Stimulated activated CD8-positive, alpha-beta memory T cell treated with anti-CD3 and anti-CD28 coated beads, Interleukin-4, amount 100 ng/mL, for 48 hours (primary cell): ENCODE data around the gene TOMM34.

Experiments used
- DNase-seq: peaks from one replicate; pipeline ENCODE4 v3.0.0-alpha.2; 2020

The TOMM34 gene

DNA sequence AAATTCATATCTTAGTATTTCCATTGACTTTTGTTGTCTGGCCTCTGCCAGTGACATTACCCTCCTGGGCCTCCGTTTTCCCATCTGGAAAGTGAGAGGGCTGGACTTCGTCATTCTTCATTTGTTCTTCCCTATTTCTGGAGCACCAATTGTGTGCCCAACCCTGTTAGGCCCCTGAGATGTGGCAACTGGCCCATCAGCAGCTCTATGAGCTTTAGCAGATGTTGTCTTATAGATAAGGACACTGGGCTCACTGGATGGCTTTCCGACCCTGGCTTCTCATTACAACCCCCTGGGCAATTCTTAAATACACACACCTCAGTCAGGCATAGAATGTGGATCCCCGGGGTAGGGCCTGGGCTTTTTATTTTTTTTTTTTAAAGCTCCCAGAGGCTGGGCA lies 35.7 kb downstream of the TOMM34 start:
- DNase-seq, result no peak

DNA sequence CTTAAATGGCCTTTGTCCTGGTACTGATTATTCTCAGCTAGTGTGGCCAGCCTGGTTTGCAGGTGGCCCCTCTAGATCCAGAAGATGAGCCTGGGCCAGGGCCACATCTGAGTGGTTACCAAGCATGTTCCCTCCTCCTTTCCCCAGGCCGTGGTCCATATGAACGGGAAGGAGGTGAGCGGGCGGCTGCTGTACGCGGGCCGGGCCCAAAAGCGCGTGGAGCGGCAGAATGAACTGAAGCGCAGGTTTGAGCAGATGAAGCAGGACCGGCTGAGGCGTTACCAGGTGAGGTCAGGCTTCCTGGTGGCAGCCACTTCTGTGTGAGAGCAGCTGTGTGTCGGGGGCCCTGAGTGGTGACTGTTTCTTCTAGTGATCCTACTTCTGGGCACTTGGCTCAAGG lies 38.8 kb downstream of the TOMM34 start:
- DNase-seq, result no peak

DNA sequence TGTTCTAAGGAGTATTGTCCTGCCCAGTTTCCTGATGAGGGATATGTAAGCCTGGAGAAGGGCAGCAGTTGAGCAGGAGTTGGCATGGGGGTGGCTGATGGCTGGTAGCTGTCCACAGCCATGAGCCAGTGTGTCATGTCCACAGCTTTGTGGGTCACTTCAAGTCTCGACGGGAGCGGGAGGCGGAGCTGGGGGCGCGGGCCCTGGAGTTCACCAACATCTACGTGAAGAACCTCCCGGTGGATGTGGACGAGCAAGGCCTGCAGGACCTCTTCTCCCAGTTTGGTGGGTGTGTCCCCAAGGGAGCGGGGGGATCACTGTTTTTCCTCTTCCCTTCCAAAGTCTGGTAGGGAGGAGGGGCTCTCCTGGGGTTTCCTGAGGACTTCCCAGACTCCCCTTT lies 41.4 kb downstream of the TOMM34 start:
- no peak for DNase-seq

DNA sequence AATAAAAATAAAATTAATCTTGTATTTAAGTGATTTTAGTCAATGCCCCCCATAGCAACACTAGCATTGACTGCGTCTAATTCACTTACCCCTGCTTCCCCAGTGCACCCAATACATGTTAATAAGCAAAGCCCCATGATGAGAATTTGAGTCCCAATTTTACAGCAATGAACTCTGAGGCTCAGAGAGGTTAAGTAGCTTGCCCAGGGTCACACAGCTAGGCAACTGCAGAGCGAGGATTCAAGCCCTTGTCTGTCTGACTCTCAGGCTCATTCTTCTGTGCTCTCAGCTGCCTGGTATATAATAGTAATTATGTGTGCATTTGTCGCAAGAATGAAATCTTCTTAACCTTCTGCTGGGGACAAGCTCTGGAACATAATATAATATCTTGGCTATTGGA lies 41.9 kb downstream of the TOMM34 start:
- no peak for DNase-seq

DNA sequence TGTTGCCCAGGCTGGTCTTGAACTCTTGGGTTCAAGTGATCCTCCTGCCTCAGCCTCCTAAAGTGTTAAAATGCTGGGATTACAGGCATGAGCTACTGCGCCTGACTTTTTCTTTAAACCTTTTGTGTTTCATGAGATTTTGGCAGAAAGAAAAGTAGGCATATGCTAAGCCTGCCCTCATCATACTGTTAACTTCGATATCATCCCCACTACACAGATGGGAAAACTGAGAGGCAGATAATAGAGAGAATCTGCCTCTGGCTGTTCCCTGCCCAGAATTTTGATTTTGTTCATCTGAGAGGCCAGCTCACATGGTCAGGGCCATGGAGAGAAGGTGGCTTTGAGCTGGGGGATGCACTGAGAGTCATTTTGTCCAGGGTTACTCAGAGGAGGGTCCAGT lies 42.8 kb downstream of the TOMM34 start:
- no peak for DNase-seq

DNA sequence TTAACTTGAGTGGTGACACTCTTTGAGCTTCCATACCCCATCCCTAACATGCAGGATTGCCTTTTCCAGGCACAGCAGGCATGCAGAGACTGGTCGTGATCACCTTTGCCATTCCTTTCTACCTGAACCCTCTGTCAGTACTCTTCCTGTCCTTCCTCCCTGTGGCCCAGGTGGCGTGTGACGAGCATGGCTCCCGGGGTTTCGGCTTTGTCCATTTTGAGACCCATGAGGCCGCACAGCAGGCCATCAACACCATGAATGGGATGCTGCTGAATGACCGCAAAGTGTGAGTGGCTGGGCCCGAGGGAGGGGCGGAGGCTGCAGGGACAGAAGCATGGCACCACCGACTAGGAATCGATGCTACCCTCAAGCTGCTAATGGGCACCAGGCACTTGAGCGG lies 43.6 kb downstream of the TOMM34 start:
- no peak for DNase-seq

DNA sequence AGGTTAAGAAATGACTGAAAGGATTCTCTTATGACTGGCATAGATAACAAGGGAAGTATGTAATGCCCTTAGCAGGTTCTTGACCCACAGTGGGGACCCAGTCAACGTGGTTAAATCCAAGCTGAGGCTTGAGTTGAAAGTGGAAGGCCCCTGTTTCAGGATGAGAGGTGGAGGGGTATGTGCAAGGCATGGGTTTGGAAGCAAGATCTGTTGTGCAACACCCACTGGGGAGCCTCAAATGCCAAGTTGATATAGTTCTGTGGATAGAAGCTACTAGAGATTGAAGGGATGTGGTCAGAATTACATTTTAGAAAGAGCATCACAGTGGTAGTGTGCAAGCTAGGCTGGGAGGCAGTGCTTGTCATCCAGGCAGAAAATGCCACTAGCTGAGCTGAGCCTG lies 45.3 kb downstream of the TOMM34 start:
- peak; percentile 45 for DNase-seq

DNA sequence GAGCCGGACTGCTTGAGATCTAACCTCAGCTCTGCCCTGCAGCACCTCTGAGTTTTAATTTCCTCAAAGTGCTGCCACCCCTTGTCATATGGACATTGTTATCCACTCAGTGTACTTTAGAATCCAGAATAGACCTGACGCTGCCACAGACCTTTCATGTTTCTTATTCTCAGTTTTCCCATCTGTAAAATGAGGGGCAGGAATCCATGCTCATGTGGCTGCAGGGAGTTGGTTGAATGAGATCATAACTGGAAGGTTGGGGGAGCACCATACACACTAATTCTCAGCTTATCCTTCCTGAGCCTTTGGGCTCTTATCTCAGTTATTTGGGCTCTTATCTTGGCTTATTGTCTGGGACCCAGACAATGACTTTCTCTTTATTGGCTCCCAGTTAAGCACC lies 48.0 kb downstream of the TOMM34 start:
- DNase-seq, result no peak

DNA sequence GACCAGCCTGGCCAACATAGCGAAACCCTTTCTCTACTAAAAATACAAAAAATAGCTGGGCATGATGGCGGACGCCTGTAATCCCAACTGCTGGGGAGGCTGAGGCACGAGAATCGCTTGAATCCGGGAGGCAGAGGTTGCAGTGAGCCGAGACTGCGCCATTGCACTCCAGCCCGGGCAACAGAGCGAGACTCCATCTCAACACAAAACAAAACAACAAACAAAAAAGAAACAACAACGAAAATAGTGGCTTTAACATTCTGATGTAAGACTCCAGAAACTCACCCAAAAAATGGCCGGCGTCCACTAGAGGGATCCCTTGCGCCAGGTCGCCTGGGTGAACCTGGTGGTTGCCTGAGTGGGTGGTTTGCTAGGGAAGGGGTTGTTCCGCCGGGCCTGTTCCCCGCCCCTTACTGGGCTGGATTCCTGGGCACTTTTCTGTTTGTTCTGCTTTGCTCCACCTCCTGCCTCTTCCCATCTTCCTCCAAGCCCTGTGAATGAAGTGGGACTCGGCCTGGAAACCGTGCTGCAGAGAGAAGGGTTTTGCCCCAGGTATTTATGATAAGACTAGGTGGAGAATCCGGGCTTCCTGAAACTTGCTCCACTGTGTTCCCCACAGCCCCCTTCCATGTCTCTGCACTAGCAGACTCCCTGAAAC lies 48.8 kb downstream of the TOMM34 start:
- DNase-seq, result peak; percentile 76

DNA sequence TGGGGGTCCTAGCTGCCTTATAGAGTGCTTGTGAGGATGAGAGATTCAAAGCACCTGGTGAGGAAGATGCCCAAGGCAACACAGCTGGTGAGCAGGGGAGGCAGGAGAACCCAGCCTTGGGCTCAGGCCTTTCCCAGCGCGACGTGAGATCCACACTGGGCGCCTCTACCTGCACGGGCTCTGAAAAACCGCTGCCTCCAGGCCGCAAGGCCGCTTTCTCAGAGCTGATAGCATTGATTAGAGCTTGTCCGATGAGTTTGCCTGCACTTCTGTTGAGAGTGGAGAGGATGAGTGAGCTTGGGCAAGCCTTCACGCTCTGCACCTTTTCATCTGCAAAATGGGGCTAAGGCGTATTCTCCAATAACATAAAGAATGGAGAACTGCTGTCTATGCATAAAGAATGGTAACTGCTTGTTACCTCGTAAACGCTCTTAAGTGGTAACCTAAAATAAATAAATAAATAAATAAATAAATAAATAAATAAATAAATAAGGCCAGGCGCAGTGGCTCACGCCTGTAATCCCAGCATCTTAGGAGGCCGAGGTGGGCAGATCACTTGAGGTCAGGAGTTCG lies 49.4 kb downstream of the TOMM34 start:
- DNase-seq, result no peak

DNA sequence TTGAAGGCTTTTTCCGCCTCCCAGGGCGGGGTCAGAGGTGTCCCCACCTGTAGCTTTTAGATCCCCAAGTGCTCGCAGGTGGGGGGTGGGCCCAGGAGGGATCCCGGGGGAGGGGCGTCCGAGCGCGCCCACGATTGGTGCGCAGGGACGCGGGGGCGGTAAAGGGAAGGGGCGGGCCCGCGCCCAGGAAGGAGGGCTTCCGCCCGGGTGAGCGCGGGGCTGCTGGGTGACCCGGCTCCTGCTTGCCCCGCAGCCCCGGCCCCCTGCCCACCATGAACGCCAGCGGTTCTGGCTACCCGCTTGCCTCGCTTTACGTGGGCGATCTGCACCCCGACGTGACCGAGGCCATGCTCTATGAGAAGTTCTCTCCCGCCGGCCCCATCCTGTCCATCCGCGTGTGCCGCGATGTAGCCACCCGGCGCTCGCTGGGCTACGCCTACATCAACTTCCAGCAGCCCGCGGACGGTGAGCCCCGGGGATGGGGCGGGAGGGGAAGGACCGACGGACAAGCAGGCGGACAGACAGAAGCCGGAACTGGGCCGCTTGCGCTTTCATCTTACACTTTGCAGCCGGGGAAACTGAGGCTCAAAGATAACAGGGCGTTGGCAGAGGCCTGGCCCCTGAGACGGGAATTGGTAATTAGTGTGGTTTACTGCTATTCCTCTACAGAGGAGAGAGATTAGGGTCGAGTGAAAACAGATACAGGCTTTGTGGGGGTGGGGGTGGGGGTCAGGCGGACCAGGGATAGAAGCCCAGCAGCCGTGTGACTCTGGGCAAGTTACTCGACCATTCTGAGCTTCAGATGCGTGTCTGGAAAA lies 50.1 kb downstream of the TOMM34 start, which contains the start of gene PABPC1L:
TSS of gene PABPC1L (plus strand) at position 189 of the 818 bp plus-strand sequence. CDS start at position 273, 84 bp downstream.
- peak; percentile 87 for DNase-seq

DNA sequence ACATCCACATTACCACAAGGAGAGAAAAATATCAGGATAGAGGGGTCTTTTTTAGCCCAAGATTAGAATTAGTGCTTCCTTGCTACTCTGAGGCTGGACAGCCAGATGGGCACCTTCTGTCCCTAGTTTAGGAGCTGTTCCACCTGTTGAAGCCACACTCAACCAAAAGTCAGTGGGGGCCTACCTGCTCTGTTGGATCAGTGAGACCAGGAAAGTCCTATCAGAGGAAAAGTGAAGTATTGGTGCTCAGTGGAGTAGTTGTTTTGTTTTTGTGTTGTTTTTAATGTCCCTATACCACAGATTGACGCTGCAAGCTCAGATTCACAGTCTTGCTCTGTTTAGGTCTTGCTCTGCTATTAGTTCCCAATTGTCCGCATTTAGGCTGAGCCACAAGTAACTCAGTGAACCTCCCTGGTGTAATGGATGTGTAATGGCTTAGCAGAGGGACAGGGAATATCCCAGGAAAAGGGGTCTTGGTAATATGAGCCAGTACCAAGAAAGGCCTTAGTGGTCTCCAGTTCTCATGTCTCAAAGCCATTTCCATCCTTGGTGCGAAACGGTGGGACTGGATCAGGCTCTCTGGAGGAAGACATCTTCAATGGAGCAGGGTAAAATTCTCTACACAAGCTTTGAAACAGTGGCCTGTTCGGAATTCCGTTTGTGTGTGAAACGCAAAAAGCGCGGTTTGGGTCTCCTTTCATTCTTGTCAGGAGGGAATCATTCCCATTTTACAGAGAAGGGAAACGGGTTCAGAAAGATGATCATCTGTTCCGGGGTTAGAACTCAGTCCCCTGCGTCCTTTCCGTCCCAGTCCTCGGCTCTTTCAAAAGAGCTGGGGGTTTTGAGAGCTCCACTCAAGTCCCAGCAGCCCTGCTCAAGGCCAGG lies 51.0 kb downstream of the TOMM34 start:
- DNase-seq, result no peak

DNA sequence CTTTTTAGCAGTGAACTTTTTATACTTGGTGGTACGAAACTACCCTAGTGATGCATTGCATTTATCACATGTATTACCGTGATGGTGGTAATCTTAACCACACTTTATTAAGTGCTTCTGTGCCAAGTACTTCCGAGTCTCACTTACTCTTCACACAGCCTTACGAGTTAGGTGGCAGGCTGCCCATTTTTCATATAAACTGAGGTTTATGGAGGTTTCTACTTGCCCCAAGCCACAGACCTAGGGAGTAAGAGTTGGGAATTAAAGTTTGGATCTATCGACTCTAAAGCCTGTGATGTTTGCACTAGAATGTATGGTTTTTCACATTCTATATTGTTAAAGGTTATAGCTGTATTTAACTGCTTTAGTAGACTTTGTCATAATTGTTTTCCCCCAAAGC lies 55.8 kb downstream of the TOMM34 start:
- no peak for DNase-seq

DNA sequence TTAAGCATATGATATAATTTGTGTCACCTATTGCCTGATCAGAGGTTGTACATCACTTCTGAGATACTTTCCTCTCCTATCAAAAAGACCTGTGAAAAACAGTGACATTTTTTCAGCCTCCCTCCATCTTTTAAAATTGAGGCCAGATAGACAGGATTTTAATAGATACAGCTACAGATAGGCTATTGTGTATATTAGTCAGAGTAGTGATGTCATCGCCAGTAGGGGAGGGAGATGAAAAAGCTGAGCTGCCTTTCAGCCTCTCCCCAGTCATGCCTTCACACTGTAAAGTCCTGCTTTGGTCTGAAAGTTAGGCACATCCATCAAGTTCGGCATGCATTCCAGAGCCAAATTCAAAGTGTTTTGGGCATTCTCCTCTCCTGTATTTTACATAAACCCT lies 58.2 kb downstream of the TOMM34 start:
- no peak for DNase-seq

DNA sequence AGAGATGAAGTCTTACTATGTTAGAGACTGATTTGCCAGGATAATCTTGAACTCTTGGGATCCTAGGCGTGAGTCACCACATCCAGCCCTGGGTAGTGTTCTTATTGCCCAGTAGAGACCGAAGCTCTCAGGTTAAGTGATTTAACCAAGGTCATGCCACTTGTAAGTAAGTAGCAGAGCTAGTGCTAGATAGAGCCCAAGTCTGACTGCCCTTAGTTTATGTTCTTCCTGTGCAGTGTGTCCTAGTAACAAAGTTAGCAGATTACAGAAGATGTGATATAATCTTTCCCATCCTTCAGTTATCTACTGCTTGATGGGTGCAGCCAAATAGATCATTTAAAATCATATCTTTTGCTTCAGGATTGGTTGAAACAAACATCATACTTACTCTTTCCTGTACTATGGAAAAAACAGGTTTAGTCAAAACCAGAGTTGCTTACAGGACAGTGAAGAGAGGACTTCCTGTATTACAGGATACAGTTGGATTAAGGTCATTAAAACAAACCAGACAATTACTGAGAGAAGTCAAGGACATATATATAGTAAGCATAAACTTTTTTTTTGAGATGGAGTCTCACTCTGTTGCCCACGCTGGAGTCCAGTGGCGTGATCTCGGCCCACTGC lies 59.9 kb downstream of the TOMM34 start:
- no peak for DNase-seq

DNA sequence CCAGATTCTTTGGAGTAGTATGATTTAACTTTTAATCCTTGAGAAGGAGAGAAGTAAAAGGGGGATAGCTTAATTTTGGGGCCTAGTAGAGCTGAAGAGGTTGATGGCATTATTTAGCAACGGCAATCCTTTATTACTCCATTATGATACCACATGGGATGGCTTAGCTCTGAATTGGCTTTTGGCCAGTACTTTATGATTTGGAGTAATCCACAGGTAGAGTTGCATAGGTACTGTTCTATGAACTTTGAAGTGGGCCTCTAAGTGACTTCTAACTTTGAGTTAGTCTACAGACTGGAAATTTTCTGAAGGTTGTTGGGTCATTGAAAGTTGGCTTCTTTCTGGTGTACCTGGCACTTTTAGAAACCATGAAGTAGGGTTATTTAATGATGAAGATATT lies 63.1 kb downstream of the TOMM34 start:
- no peak for DNase-seq

DNA sequence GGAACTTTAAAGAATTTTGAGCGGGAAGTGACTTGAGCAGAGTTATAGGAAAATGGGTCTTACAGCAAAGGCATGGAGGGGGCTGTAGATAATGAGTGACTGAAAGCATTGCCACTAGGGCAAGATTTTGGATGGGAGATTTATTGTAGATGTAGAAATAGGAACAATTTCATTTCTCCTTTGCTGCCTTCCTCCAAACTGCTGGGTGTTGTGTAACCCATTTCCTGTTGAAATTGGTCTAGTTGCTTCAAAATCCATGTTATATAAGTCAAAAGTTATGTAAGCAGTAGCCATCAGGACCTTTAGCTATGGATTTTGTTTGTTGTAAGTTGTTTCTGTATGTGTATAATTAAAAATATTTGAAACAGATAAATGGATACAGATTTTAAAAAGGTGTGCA lies 63.6 kb downstream of the TOMM34 start:
- DNase-seq, result no peak

DNA sequence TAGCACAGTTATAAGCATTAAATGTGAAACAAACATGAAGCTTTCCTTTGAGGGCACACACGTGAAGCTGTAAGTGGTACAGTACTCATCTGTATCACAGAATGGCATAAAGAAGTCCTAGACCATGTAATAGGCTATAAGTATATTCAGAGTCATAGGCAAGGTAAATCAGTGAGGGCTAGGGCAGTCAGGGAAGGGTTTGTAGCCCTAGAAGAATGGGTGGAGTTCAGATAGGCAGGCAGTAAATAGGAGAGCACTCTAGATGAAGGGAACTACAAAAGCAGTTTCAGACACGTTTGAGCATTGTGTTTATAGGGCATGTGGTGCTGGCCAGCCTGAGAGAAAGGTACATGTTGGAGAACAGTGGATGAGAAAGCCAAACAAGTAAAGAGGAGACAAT lies 65.2 kb downstream of the TOMM34 start:
- DNase-seq, result no peak
